Chondrocyte (in vitro differentiated cells): ENCODE measurements around the gene GNG13. TPM values are rescaled to one million over a fixed set of nuclear protein-coding genes. Genes with fewer than 3 reads are reported as not detected.

Experiments
- DNase-seq: peaks from one replicate; pipeline ENCODE4 v3.0.0; 2021; ENCODE audit warnings: mixed read lengths, low spot score
- H3K27ac Mint-ChIP-seq: one replicate; pipeline ENCODE4 v1.8.0; 2021; ENCODE audit warnings: mild to moderate bottlenecking, moderate library complexity, mixed read lengths; ENCODE audit not compliant: unreplicated experiment
- H3K27me3 Mint-ChIP-seq: 2 replicates; pipeline ENCODE4 v1.8.0; 2021; ENCODE audit warnings: low read depth, mixed read lengths
- H3K36me3 Mint-ChIP-seq: 2 replicates; pipeline ENCODE4 v1.8.0; 2021; ENCODE audit warnings: low read depth, mixed read lengths
- H3K4me1 Mint-ChIP-seq: 2 replicates; pipeline ENCODE4 v1.8.0; 2021; ENCODE audit warnings: low read depth, mild to moderate bottlenecking, mixed read lengths
- H3K4me3 Mint-ChIP-seq: one replicate; pipeline ENCODE4 v1.8.0; 2021; ENCODE audit warnings: mild to moderate bottlenecking, moderate library complexity, mixed read lengths; ENCODE audit not compliant: unreplicated experiment
- H3K9me3 Mint-ChIP-seq: 2 replicates; pipeline ENCODE4 v1.8.0; 2021; ENCODE audit warnings: low read depth, mixed read lengths
- CTCF ChIP-seq: fragments of 200-600 bp; sonication (generic); IDR thresholded peaks from 2 replicates; pipeline ENCODE4 v1.5.0; 2021; ENCODE audit warnings: antibody characterized with exemption, mild to moderate bottlenecking, moderate library complexity
- total RNA-seq: library from RNA; stranded (reverse); gene quantifications from 3 replicates; pipeline ENCODE4 v1.2.1, GENCODE V29; 2021

The GNG13 gene
- total RNA-seq, 1 donor from 2014 or later = not detected

GRCh38 chr16:788399-789126 lies 12.0 kb downstream of the GNG13 start, which contains the start of gene CHTF18:
Gene CHTF18 (plus strand): TSS chr16:788620. CDS start chr16:788685, 65 bp downstream.
- Mint-ChIP-seq H3K9me3 (no peaks in the 10 kb centered on the region), H3K27ac (peak within 1 kb of the TSS; percentile 17), H3K36me3 (peaks cover 3% of the 10 kb centered on the region), H3K27me3 (no peaks in the 10 kb centered on the region), H3K4me3 (peak within 1 kb of the TSS; percentile 83), H3K4me1 (peaks cover 3% of the 10 kb centered on the region)
- TF ChIP-seq CTCF = no peak
- DNase-seq = no peak

GRCh38 chr16:787978-788398 lies 12.5 kb downstream of the GNG13 start, which contains the start of gene RPUSD1:
Gene RPUSD1 (minus strand): TSS chr16:788381. CDS start chr16:787737, 644 bp downstream.
- no peaks in the 10 kb centered on the region for H3K9me3 Mint-ChIP-seq
- no peak for TF ChIP-seq CTCF
- H3K27ac Mint-ChIP-seq = peak within 1 kb of the TSS; percentile 17
- peak within 1 kb of the TSS; percentile 83 for H3K4me3 Mint-ChIP-seq
- no peaks in the 10 kb centered on the region for H3K27me3 Mint-ChIP-seq
- H3K36me3 Mint-ChIP-seq = peaks cover 3% of the 10 kb centered on the region
- peaks cover 3% of the 10 kb centered on the region for H3K4me1 Mint-ChIP-seq
- DNase-seq = no peak

- H3K27me3 Mint-ChIP-seq = no peaks in the 10 kb centered on the region
- no peak for DNase-seq
- peaks cover 3% of the 10 kb centered on the region for H3K4me1 Mint-ChIP-seq
- H3K27ac Mint-ChIP-seq = peak overlapping the region; percentile 17
- H3K4me3 Mint-ChIP-seq = peak overlapping the region; percentile 83
- peaks cover 3% of the 10 kb centered on the region for H3K36me3 Mint-ChIP-seq
- no peaks in the 10 kb centered on the region for H3K9me3 Mint-ChIP-seq
- TF ChIP-seq CTCF = no peak
These were observed 13.1 kb downstream of the GNG13 start for GRCh38 chr16:787321-787966.

GRCh38 chr16:785563-786535 lies 14.7 kb downstream of the GNG13 start:
- Mint-ChIP-seq H3K4me1 (peaks cover 3% of the 10 kb centered on the region), H3K27ac (no peak overlapping the region), H3K36me3 (no peaks in the 10 kb centered on the region), H3K9me3 (no peaks in the 10 kb centered on the region), H3K27me3 (no peaks in the 10 kb centered on the region), H3K4me3 (peak overlapping the region; percentile 40)
- peak; percentile 83 for TF ChIP-seq CTCF
- no peak for DNase-seq
